Kidney glomerular epithelial cell (primary cell): ENCODE measurements around the gene GRIN2B.

Source experiments
- DNase-seq: peaks from one replicate; lab custom pipeline; 2025; lab: John Stamatoyannopoulos, UW

GRIN2B gene

GRCh38 chr12:13981296-13981962 is at the start of gene GRIN2B:
Gene GRIN2B, minus strand, starts transcription at chr12:13981602. Its CDS starts 115,394 bp downstream, at chr12:13866208.
- peak; percentile 27 for DNase-seq

GRCh38 chr12:14026537-14026936 is 45.1 kb upstream of the GRIN2B start:
- DNase-seq = no peak

GRCh38 chr12:14024591-14024990 is 43.2 kb upstream of the GRIN2B start:
- no peak for DNase-seq

- DNase-seq = no peak
Observed at GRCh38 chr12:14018080-14018479, 36.7 kb upstream of the GRIN2B start.

DNA sequence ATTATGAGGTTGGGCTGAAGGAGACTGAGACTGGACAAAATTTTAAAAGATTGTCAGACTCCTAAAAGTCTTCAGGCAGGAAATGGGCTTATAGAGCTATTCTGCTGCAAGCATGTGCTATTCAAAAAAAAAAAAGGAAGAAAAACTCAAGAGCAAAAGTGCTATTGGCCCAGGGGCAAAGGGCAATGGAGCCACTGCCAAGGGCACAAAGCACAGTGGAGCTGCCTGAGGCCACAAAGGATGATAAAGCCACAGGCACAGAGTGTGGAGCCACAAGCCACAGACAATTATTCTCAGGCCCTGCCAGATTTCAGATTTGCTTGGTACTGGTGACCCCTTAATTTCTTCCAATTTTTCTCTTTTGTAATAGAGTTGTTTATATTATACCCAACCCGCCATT is 29.6 kb upstream of the GRIN2B start:
- no peak for DNase-seq

GRCh38 chr12:14007639-14008038 is 26.2 kb upstream of the GRIN2B start:
- no peak for DNase-seq

DNA sequence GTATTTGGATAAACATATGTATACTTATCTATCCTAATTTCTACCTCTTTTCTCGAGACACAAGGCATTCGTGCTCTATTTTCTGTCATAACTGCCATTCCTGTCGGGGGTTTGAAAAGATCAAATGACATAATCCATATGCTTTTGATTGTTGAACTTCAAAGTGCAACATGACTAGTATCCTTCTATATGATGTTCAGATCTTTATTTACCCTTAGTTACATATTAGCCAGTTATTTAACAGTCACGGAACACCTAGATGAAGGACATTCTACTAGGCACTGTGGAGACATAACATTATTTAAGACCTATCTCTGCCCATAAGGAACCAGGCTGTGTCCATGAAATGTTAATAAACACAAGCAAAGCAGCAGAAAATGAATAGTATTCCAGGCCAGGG is 11.2 kb upstream of the GRIN2B start:
- no peak for DNase-seq

- DNase-seq = no peak
Observed at GRCh38 chr12:13992106-13992505, 10.7 kb upstream of the GRIN2B start.

DNA sequence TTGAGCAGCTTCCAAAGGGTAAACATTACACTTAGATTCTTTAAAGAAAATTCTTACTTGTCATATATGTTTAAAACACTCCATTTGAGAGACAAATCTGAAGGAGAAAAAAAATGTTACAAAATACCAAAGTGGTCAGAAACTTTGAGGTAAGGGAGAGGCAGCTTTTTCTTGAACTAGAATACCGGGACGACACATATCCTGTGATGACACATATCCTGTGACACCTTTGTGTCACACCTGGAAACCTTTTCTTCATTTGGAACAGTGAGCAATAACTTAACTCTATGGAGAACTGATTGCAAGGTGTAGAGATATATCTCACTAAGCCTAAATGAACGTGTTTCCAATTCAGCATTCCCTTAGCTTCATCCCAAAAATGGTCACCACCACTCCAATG is 4.6 kb upstream of the GRIN2B start:
- no peak for DNase-seq

GRCh38 chr12:13981990-13982389 is 588 bp upstream of the GRIN2B start:
- no peak for DNase-seq

DNA sequence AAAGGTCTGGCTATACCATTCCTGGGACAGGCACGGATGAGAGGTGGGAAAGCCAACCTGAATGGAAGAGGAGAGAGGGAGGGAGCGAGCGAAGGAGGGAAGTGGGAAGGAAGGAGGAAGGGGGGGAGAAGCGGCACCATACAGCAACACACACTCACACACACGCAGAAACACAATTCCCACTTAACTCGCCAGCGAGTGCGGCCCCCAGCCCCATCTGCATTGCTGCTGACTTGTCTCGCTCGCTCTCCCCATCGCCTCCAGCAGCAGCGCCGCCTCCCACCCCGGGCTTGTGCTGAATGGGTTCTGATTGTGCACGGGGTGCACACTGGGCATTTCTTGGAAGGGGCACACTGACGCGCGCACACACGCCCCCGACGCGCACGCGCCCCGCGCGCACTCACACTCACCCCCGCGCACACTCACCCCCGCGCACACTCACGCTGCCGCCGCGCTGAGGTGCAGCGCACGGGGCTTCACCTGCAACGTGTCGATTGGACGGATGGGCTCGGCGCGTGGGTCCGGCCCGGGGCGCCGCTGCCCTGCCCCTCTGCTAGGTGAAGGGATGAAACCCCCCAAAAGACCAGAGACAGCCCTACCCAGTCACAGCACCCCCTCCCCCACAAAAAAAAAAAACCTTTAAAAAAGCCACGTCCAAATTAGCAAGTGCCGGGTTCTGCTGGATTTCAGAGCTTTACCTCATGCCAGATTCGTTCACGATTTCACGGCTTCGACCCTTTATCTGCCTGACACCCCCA is 685 bp downstream of the GRIN2B start:
- DNase-seq = no peak

DNA sequence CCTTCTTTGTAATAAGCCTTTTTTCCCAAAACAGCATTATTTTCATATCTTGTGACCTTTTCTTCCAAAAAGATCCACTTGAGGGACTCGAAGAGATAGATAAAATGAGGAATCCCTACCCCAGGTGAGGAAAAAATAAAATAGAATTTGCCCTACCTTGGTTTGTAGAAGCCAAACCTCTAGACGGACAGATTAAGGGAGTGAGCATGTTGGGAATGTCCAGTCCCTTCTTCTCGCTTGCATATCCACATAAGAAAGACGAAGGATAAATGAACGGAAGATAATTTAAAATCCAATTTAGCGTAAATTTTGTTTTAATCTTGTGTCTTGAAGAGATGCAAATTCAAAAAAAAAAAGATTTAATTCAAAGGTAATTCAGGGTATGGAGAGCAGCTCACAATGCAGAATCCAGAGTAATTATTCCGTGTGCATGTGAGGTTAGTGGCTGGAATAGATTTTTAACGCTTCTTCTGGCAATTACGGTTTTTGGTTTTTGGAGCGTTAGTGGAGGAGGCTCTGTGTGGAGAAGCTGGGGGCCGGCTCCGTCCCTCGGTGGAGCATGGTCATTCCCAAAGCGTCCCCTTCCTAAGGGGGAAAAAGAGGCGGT is 1.5 kb downstream of the GRIN2B start:
- DNase-seq = no peak

DNA sequence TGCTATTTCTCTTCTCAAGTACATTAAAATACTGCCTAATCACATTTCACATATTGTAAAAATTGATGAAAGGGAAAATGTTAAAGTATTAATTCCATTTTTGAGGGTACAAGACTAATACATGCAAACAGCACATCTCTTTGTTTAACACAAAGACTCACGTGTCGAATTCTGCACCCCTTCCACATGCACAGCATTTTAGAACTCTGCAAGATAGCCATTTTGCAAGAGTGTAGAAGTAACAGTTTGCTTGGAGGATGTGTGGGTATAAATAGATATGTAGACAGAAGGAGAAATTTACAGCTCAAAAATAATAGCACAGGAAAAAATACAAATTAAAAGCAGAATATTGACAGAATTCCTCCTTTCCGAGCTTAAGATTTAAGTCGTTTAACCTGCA is 2.5 kb downstream of the GRIN2B start:
- DNase-seq = no peak

DNA sequence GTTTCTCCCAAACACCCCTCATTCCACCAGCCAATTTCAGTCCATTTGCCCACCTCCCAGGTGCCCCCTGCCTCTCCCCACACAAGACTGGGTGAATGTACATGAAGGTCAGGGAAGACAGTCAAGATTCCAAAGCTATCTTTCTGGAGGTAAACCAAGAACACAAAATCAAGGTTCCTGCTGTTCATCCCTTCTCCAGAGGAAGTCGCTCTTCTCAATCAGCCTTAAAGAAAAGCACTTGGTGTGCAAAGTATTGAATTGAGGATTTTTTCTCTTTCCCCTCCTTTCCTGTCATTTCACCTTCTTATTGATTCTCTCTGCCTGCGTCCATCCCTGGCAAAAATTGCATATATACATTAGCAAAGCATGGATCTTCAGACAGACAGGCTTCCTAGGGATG is 4.5 kb downstream of the GRIN2B start:
- DNase-seq = no peak

- DNase-seq = peak; percentile 16
Observed at GRCh38 chr12:13976028-13976584, 5.3 kb downstream of the GRIN2B start.

GRCh38 chr12:13973996-13974395 is 7.4 kb downstream of the GRIN2B start:
- no peak for DNase-seq

DNA sequence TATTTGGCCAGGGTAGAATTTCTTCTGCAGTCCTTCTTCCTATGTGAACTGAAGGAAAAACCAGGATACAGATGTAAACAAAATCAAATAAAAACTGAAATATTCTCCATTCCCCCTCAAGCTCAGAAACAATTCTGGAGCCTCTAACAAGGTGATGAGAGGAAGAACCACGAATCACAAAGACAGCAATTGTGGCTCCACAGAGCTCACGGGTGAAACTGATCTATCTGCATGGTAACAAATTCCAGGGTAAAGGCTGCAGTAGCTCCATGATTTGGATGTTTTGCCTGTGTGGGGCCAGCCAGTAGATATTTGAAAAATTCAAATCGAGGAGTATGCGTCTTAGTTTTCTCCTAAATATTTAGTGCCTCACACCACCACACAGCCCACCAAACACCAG is 10.6 kb downstream of the GRIN2B start:
- no peak for DNase-seq

- DNase-seq = no peak
Observed at GRCh38 chr12:13968281-13968680, 13.1 kb downstream of the GRIN2B start.

DNA sequence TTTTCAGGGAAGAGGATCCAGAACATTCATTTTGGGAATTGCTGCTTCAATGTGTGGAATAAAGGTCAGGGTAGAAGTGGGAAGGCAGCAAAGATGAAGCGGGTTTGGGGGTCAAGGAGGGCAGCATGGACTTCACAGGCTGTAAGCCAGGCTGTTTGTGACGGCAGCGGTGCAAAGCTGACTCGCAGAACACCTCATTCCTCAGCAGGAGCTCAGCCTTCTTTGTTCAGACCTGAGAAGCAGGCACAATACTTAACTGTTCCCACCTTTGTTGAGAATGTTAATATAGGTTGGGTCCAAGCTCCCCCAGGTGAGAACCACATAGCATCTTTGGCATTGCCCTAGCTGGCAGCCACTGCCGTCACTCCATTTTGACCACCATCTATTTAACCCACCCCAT is 16.7 kb downstream of the GRIN2B start:
- DNase-seq = no peak

- no peak for DNase-seq
Observed at GRCh38 chr12:13962699-13963098, 18.7 kb downstream of the GRIN2B start.

- no peak for DNase-seq
Observed at GRCh38 chr12:13961971-13962370, 19.4 kb downstream of the GRIN2B start.

DNA sequence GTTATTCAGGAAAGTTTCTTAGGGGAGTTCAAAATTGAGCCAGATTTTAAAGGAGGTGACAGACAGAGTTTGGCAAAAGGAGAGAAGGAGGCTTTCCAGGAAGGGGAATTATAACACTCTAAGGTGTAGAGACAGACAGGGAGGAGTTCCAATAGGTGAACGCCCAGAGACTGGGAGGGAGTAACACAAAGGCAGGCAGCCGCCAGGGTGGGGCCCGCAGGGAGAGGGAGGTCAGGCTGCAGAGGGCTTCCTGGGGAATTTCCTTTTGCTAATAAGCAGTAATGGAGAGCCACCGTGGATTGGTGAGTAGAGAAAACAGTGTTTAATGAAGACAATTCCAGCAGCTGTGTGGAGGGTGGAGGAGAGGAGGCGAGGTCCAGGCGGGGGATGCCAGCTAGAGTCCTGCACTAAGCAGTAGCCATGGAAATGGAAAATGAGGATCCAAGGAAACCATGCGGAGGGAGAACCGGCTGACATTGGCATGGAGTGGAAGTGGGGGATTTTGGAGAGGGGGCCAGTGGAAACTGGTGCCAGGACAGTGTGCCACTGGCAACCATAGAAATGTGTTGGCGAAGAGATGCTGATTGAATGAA is 22.2 kb downstream of the GRIN2B start:
- DNase-seq = no peak

DNA sequence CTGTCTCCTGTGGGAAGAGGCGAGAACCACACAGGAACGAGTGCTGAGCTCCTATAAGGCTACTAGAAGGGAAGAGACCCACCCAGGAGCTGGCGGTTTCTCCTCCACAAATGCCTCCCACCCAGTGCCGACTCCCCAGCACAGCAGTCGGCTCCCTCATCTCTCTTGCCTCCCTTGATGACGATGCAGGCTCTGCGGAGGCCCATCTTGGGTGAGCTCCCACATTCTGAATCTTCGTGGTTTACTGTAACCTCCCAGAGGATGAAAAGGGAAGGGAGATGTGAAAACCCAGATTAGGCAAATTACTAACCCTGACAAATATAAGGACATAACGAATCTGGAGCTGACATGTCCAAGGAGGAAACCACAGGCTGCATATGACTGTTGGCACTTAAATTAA is 23.8 kb downstream of the GRIN2B start:
- DNase-seq = no peak
